Neuronal stem cell (in vitro differentiated cells): ENCODE measurements around the gene PIEZO1.
"Not testable (repeated sequence)": the region's sequence is repeated elsewhere in the genome, so short reads cannot be mapped to it uniquely, and the experiment has no call there.

ENCODE experiments used
- DNase-seq: peaks from one replicate; pipeline ENCODE4 v3.0.0-alpha.2; 2013; ENCODE audit warnings: low spot score
- H2AFZ ChIP-seq: one replicate; pipeline ENCODE4 v1.6.1; 2013; ENCODE audit warnings: mild to moderate bottlenecking, low read length, inconsistent platforms
- H2AK5ac ChIP-seq: 2 replicates; pipeline ENCODE4 v1.6.1; 2013; ENCODE audit warnings: low read depth, mild to moderate bottlenecking, inconsistent platforms, low read length, moderate library complexity, mixed read lengths
- H2BK120ac ChIP-seq: 2 replicates; pipeline ENCODE4 v1.6.1; 2013; ENCODE audit warnings: low read depth, mild to moderate bottlenecking, inconsistent platforms, low read length, moderate library complexity, mixed read lengths
- H2BK12ac ChIP-seq: one replicate; pipeline ENCODE4 v1.6.1; 2013; ENCODE audit warnings: low read length, inconsistent platforms
- H2BK15ac ChIP-seq: 2 replicates; pipeline ENCODE4 v1.6.1; 2013; ENCODE audit warnings: mild to moderate bottlenecking, low read length, inconsistent platforms, mixed read lengths
- H2BK5ac ChIP-seq: one replicate; pipeline ENCODE4 v1.6.1; 2013; ENCODE audit warnings: inconsistent platforms, mild to moderate bottlenecking, low read length, moderate library complexity
- H3K14ac ChIP-seq: one replicate; pipeline ENCODE4 v1.6.1; 2013; ENCODE audit warnings: low read length, inconsistent platforms
- H3K18ac ChIP-seq: 2 replicates; pipeline ENCODE4 v1.6.1; 2013; ENCODE audit warnings: low read length, inconsistent platforms
- H3K23ac ChIP-seq: 2 replicates; pipeline ENCODE4 v1.6.1; 2013; ENCODE audit warnings: low read depth, mild to moderate bottlenecking, mixed read lengths, low read length, inconsistent platforms; ENCODE audit not compliant: poor library complexity
- H3K27ac ChIP-seq: replicated peaks from 3 replicates; pipeline ENCODE4 v1.5.1; 2013; ENCODE audit warnings: low read length, inconsistent platforms
- H3K27me3 ChIP-seq, 3 experiments: 2 replicates each; pipeline ENCODE4 v1.6.1; 2013; ENCODE audit warnings: low read length in 3 of 3, mild to moderate bottlenecking in 2 of 3, inconsistent platforms in 1 of 3, low read depth in 1 of 3, mixed read lengths in 1 of 3, moderate library complexity in 1 of 3; ENCODE audit not compliant: control insufficient read depth in 3 of 3, insufficient read depth in 3 of 3
- H3K36me3 ChIP-seq, 2 donors: replicated peaks in 1 of 2; 2 replicates each; pipeline ENCODE4 v1.6.1; 2013; ENCODE audit warnings: low read length in 2 of 2; ENCODE audit not compliant: control insufficient read depth in 2 of 2, insufficient read depth in 2 of 2
- H3K4ac ChIP-seq: 2 replicates; pipeline ENCODE4 v1.6.1; 2013; ENCODE audit warnings: inconsistent platforms, mild to moderate bottlenecking, low read length, moderate library complexity
- H3K4me1 ChIP-seq, 2 donors: 1 replicate in 1 of 2; 2 replicates in 1 of 2; pipeline ENCODE4 v1.6.1; 2013; ENCODE audit warnings: low read length in 2 of 2, low read depth in 1 of 2; ENCODE audit not compliant: control insufficient read depth in 2 of 2, insufficient read depth in 1 of 2
- H3K4me2 ChIP-seq: one replicate; pipeline ENCODE4 v1.6.1; 2013; ENCODE audit warnings: mild to moderate bottlenecking, low read length, inconsistent platforms; ENCODE audit not compliant: insufficient read depth, poor library complexity, severe bottlenecking
- H3K4me3 ChIP-seq, 2 donors: 2 replicates each; pipeline ENCODE4 v1.5.1; 2013; ENCODE audit warnings: low read length in 2 of 2, mild to moderate bottlenecking in 2 of 2, inconsistent platforms in 1 of 2, moderate library complexity in 1 of 2
- H3K79me1 ChIP-seq: one replicate; pipeline ENCODE4 v1.6.1; 2013; ENCODE audit warnings: low read depth, mild to moderate bottlenecking, inconsistent platforms, low read length, moderate library complexity
- H3K9ac ChIP-seq: one replicate; pipeline ENCODE4 v1.6.1; 2013; ENCODE audit warnings: mild to moderate bottlenecking, low read depth, low read length, inconsistent platforms; ENCODE audit not compliant: poor library complexity
- H3K9me3 ChIP-seq, 2 donors: replicated peaks in 1 of 2; 2 replicates each; pipeline versions ENCODE3 to v1.6.1; 2013; ENCODE audit warnings: low read length in 2 of 2, mild to moderate bottlenecking in 2 of 2, inconsistent platforms in 1 of 2, low read depth in 1 of 2, mixed read lengths in 1 of 2, moderate library complexity in 1 of 2; ENCODE audit not compliant: control insufficient read depth in 2 of 2, insufficient read depth in 1 of 2
- H4K8ac ChIP-seq: one replicate; pipeline ENCODE4 v1.6.1; 2013; ENCODE audit warnings: low read depth, mild to moderate bottlenecking, inconsistent platforms, low read length, moderate library complexity
- H4K91ac ChIP-seq: one replicate; pipeline ENCODE4 v1.6.1; 2013; ENCODE audit warnings: low read length, low read depth, mild to moderate bottlenecking, inconsistent platforms; ENCODE audit not compliant: poor library complexity
- WGBS, 2 donors: extraction: QIAGEN DNeasy Blood & Tissue Kit; methylation state at CpG; one replicate each; pipeline ENCODE4 v1.1.7; 2013; ENCODE audit warnings: missing lambda C conversion rate in 2 of 2, mixed read lengths in 1 of 2; ENCODE audit not compliant: insufficient read length in 2 of 2, insufficient replicate concordance in 1 of 2; ENCODE audit errors: extremely low coverage in 2 of 2; 5-methylcytosine and 5-hydroxymethylcytosine counted together

PIEZO1 gene

GRCh38 chr16:88772871-88773811, 11.9 kb downstream of the PIEZO1 start:
- Histone ChIP-seq H2BK12ac (no peak overlapping the region), H3K9me3 (peaks cover 0 to 2% of the 10 kb centered on the region in 2 donors), H4K91ac (no peak overlapping the region), H2BK120ac (no peak overlapping the region), H3K4me2 (no peak overlapping the region), H3K9ac (peak overlapping the region; percentile 60), H2AFZ (no peak overlapping the region), H4K8ac (no peak overlapping the region), H3K79me1 (peaks cover 11% of the 10 kb centered on the region), H3K27ac (no peak overlapping the region), H3K36me3 (no peaks in the 10 kb centered on the region), H3K4ac (no peak overlapping the region), H2BK15ac (peak overlapping the region; percentile 75), H3K18ac (peak overlapping the region; percentile 93), H3K4me3 (no peak overlapping the region), H3K23ac (peak overlapping the region; percentile 89), H2BK5ac (no peak overlapping the region), H3K14ac (peak overlapping the region; percentile 63), H2AK5ac (peak overlapping the region; percentile 47), H3K27me3 (peaks cover 0 to 16% (median 0%) of the 10 kb centered on the region in 3 experiments), H3K4me1 (peaks cover 37 to 42% of the 10 kb centered on the region in 2 donors)
- no CpG with 5 or more reads among the region's 29 CpGs for WGBS, 2 donors
- no peak for DNase-seq

DNA sequence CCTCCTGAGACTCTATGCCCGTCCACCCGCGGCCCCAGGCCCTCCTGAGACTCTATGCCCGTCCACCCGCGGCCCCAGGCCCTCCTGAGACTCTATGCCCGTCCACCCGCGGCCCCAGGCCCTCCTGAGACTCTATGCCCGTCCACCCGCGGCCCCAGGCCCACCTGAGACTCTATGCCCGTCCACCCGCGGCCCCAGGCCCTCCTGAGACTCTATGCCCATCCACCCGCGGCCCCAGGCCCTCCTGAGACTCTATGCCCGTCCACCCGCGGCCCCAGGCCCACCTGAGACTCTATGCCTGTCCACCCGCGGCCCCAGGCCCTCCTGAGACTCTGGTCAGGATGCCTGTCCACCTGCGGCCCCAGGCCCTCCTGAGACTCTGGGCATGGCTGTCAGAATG, 13.2 kb downstream of the PIEZO1 start:
- Histone ChIP-seq H2AK5ac (peak overlapping the region; percentile 97), H3K14ac (peak overlapping the region; percentile 71), H3K79me1 (peaks cover 11% of the 10 kb centered on the region), H2BK15ac (peak overlapping the region; percentile 45), H3K18ac (peak overlapping the region; percentile 83), H3K27me3 (peaks cover 0 to 13% (median 0%) of the 10 kb centered on the region in 3 experiments), H2BK12ac (peak overlapping the region; percentile 46), H2BK120ac (peak overlapping the region; percentile 44), H3K4me1 (peaks cover 30 to 43% of the 10 kb centered on the region in 2 donors)
- not testable (repeated sequence) for H3K4me3 ChIP-seq, H3K9me3 ChIP-seq, H3K27ac ChIP-seq, H4K91ac ChIP-seq, H3K36me3 ChIP-seq, H3K23ac ChIP-seq, H4K8ac ChIP-seq, H3K4me2 ChIP-seq, H2BK5ac ChIP-seq, H3K9ac ChIP-seq, DNase-seq, H2AFZ ChIP-seq, H3K4ac ChIP-seq
- no CpG with 5 or more reads among the region's 23 CpGs for WGBS, 2 donors

GRCh38 chr16:88771294-88771772, 13.7 kb downstream of the PIEZO1 start:
- peak overlapping the region; percentile 99 for H3K23ac ChIP-seq
- H3K4ac ChIP-seq: peak overlapping the region; percentile 95
- H3K18ac ChIP-seq: peak overlapping the region; percentile 94
- H2BK12ac ChIP-seq: peak overlapping the region; percentile 93
- H3K14ac ChIP-seq: no peak overlapping the region
- peak overlapping the region; percentile 90 for H2BK15ac ChIP-seq
- WGBS, 2 donors: no CpG with 5 or more reads among the region's 19 CpGs
- H3K36me3 ChIP-seq: no peaks in the 10 kb centered on the region
- H3K4me3 ChIP-seq: no peak overlapping the region
- H3K79me1 ChIP-seq: peaks cover 7% of the 10 kb centered on the region
- H2AK5ac ChIP-seq: peak overlapping the region; percentile 97
- H3K9ac ChIP-seq: no peak overlapping the region
- no peak overlapping the region for H4K8ac ChIP-seq
- H3K4me1 ChIP-seq: peaks cover 30 to 42% of the 10 kb centered on the region in 2 donors
- no peak overlapping the region for H3K27ac ChIP-seq
- peaks cover 0 to 2% of the 10 kb centered on the region in 2 donors for H3K9me3 ChIP-seq
- H3K27me3 ChIP-seq: peaks cover 0 to 13% (median 0%) of the 10 kb centered on the region in 3 experiments
- DNase-seq: no peak
- H2AFZ ChIP-seq: no peak overlapping the region
- no peak overlapping the region for H4K91ac ChIP-seq
- no peak overlapping the region for H2BK120ac ChIP-seq
- no peak overlapping the region for H2BK5ac ChIP-seq
- H3K4me2 ChIP-seq: peak overlapping the region; percentile 19
